Esophagus muscularis mucosa (tissue), 4 donors: ENCODE results near the gene WDR20. TPM values are rescaled to one million over a fixed set of nuclear protein-coding genes. Genes with fewer than 3 reads are reported as not detected.

Experiments used
- DNase-seq: peaks from one replicate; pipeline ENCODE4 v3.0.0-alpha.2; 2017; ENCODE audit errors: extremely low spot score
- H3K27ac ChIP-seq, 4 donors: fragments of 200-600 bp; sonication (generic); replicated peaks in 1 of 4; 1 replicate in 3 of 4; 2 replicates in 1 of 4; pipeline ENCODE4 v1.5.1; 2016 to 2019; ENCODE audit warnings: mild to moderate bottlenecking in 1 of 4
- H3K27me3 ChIP-seq, 4 donors: fragments of 200-600 bp; sonication (generic); one replicate each; pipeline versions ENCODE4 v1.5.1 to v1.6.0; 2016 to 2019
- H3K36me3 ChIP-seq, 4 donors: fragments of 200-600 bp; sonication (generic); one replicate each; pipeline ENCODE4 v1.5.1; 2016 to 2019
- H3K4me1 ChIP-seq, 4 donors: fragments of 200-600 bp; sonication (generic); one replicate each; pipeline ENCODE4 v1.5.1; 2016 to 2019
- H3K4me3 ChIP-seq, 4 donors: fragments of 200-600 bp; sonication (generic); 1 replicate in 2 of 4; 2 replicates in 2 of 4; pipeline ENCODE4 v1.5.1; 2016 to 2019; ENCODE audit warnings: mild to moderate bottlenecking in 4 of 4, moderate library complexity in 1 of 4
- H3K9me3 ChIP-seq, 4 donors: fragments of 200-600 bp; sonication (generic); 1 replicate in 3 of 4; 2 replicates in 1 of 4; pipeline ENCODE4 v1.5.1; 2016 to 2019
- EP300 ChIP-seq: sonication (generic); formaldehyde crosslinking; IDR thresholded peaks from one replicate; pipeline ENCODE4 v1.6.1; 2017; ENCODE audit warnings: antibody characterized with exemption
- POLR2A ChIP-seq: fragments of 450-650 bp; IDR thresholded peaks from one replicate; pipeline ENCODE4 v1.6.1; 2017; ENCODE audit warnings: antibody characterized with exemption, moderate library complexity, mild to moderate bottlenecking, low read depth
- POLR2AphosphoS5 ChIP-seq, 2 donors: sonication (generic); formaldehyde crosslinking; IDR thresholded peaks; one replicate each; pipeline ENCODE4 v1.6.1; 2017; ENCODE audit warnings: antibody characterized with exemption in 2 of 2
- WGBS: methylation state at CpG from one replicate; pipeline ENCODE4 v1.1.5; 2018; 5-methylcytosine and 5-hydroxymethylcytosine counted together
- intact Hi-C: fragments of 100-400 bp; cut with DNase I; formaldehyde crosslinking; loops from one replicate; pipeline ENCODE4 v1.15.1; 2023
- total RNA-seq, 4 donors: library from RNA; depleted of rRNA; stranded (reverse); fragments of >200 nt; gene quantifications; one replicate each; pipeline versions ENCODE4 v1.1.0 to v1.2.1, GENCODE V29; 2016
- TF ChIP-seq, protein P1 (sequence below), 3 experiments: fragments of 200-600 bp in 2 of 3; fragments of 450-650 bp in 1 of 3; sonication (generic) in 2 of 3; IDR thresholded peaks; one replicate each; pipeline ENCODE4 v1.5.1; 2017 to 2019; ENCODE audit warnings: antibody characterized with exemption in 3 of 3, mild to moderate bottlenecking in 2 of 3, moderate library complexity in 1 of 3

WDR20 gene
- total RNA-seq, 4 donors from 2014 or later, result 16.6 to 26.6 (median 22.3) TPM

DNA sequence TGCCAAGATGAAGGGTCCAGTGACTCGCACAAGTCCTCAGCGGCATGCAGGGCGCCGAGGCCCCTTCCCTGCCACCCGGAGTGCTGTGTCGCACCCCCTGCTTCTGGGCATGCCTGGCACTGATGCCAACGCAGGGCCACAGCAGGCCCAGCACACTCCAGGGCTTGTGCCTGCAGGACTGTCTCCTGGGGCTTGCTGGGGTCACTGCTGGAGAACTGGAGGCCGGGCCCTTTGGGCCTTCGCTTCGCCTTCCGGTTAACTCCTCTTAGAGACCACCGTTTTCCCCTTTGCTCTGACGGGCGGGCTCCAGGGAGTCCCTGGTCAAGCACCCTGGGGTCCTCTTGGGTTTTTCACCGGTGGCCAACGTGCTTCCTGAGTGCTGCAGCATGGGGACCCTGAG, 79.6 kb downstream of the WDR20 start:
- no peak for DNase-seq
- H3K4me1 ChIP-seq, result peaks cover 17 to 38% (median 23%) of the 10 kb centered on the region in 4 donors
- intact Hi-C loops, result no loop called here
- WGBS, result 96% methylated on average over 16 of the region's 16 CpGs
- peaks cover 7 to 52% (median 18%) of the 10 kb centered on the region in 4 donors for H3K36me3 ChIP-seq
- H3K9me3 ChIP-seq, result no peaks in the 10 kb centered on the region
- no peak overlapping the region for H3K4me3 ChIP-seq
- no peak overlapping the region for H3K27ac ChIP-seq
- no peaks in the 10 kb centered on the region for H3K27me3 ChIP-seq
- TF ChIP-seq POLR2A (no peak), POLR2AphosphoS5 (IDR thresholded peaks at IDR 0.05) (no peak), EP300 (no peak)
- TF ChIP-seq, protein P1, sequence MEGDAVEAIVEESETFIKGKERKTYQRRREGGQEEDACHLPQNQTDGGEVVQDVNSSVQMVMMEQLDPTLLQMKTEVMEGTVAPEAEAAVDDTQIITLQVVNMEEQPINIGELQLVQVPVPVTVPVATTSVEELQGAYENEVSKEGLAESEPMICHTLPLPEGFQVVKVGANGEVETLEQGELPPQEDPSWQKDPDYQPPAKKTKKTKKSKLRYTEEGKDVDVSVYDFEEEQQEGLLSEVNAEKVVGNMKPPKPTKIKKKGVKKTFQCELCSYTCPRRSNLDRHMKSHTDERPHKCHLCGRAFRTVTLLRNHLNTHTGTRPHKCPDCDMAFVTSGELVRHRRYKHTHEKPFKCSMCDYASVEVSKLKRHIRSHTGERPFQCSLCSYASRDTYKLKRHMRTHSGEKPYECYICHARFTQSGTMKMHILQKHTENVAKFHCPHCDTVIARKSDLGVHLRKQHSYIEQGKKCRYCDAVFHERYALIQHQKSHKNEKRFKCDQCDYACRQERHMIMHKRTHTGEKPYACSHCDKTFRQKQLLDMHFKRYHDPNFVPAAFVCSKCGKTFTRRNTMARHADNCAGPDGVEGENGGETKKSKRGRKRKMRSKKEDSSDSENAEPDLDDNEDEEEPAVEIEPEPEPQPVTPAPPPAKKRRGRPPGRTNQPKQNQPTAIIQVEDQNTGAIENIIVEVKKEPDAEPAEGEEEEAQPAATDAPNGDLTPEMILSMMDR (IDR thresholded peaks at IDR 0.05), result no peak

DNA sequence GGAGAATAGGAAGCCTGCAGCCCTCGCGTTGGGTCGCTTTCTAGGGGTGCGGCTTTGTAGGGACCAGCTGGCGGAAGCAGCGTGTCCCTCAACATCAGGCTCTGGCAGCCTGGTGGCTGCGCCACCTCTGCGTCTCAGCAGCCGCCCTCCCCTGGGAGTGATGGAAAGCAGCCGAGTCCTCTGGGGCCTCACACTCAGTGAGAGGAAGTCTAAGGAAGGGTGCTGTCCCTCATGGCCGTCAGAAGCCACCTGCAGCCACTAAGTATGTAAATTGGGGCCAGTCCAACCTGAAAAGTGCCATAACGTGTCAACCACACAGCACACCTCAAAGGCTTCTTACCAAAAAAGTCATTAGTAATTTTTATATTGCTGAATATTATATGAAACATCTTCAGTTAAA, 80.3 kb downstream of the WDR20 start:
- Histone ChIP-seq H3K27me3 (no peaks in the 10 kb centered on the region), H3K27ac (no peak overlapping the region), H3K4me3 (no peak overlapping the region), H3K4me1 (peaks cover 12 to 31% (median 20%) of the 10 kb centered on the region in 4 donors), H3K36me3 (peaks cover 7 to 58% (median 18%) of the 10 kb centered on the region in 4 donors), H3K9me3 (no peaks in the 10 kb centered on the region)
- DNase-seq, result no peak
- TF ChIP-seq POLR2A (no peak), EP300 (no peak), POLR2AphosphoS5 (IDR thresholded peaks at IDR 0.05) (no peak)
- TF ChIP-seq, protein P1 (IDR thresholded peaks at IDR 0.05), result no peak
- 92% methylated on average over 12 of the region's 12 CpGs for WGBS
- intact Hi-C loops, result no loop called here

- TF ChIP-seq POLR2A, result no peak
- no peak for TF ChIP-seq POLR2AphosphoS5 (IDR thresholded peaks at IDR 0.05)
- TF ChIP-seq, protein P1 (IDR thresholded peaks at IDR 0.05), result no peak
- TF ChIP-seq EP300, result no peak
- intact Hi-C loops, result no loop called here
- Histone ChIP-seq H3K9me3 (no peaks in the 10 kb centered on the region), H3K4me1 (peaks cover 2 to 21% (median 10%) of the 10 kb centered on the region in 4 donors), H3K27me3 (no peaks in the 10 kb centered on the region), H3K36me3 (peaks cover 7 to 58% (median 18%) of the 10 kb centered on the region in 4 donors), H3K4me3 (no peak overlapping the region), H3K27ac (no peak overlapping the region)
- DNase-seq, result no peak
- 58% methylated on average over 7 of the region's 7 CpGs for WGBS
Observed at GRCh38 chr14:102221026-102221425, 81.3 kb downstream of the WDR20 start.

DNA sequence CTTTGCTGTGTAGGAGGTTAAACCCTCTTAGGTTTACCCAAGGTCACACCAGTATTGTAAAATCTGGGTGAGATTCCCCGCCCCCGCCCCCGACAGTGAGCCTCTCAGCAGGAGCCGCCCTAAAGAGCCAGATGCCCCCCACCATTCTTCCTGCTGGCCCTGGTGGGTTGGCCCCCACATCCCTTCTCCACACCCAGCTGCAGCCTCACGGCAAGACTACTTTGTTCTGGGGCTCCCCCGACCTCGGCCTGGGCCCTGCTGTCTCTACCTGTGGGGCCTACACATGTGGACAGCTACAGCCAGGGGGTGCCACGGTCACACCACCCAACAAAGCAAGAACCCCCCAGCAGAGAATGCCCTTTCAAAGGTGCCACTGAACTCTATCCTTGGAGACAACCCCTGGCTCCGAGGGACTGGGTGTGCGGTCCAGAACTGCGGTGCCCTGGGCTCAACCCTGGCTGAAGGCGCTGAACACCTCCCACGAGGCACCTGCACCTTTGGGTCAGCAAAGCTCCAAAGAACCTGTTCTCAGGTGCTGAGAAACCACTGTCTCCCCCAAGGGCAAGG, 82.4 kb downstream of the WDR20 start:
- Histone ChIP-seq H3K36me3 (peaks cover 7 to 56% (median 18%) of the 10 kb centered on the region in 4 donors), H3K4me1 (peaks cover 0 to 18% (median 6%) of the 10 kb centered on the region in 4 donors), H3K9me3 (no peaks in the 10 kb centered on the region), H3K27me3 (no peaks in the 10 kb centered on the region), H3K4me3 (no peak overlapping the region), H3K27ac (no peak overlapping the region)
- DNase-seq, result no peak
- TF ChIP-seq, protein P1 (IDR thresholded peaks at IDR 0.05), result no peak
- TF ChIP-seq EP300 (no peak), POLR2AphosphoS5 (IDR thresholded peaks at IDR 0.05) (no peak), POLR2A (no peak)
- intact Hi-C loops, result no loop called here
- WGBS, result 90% methylated on average over 4 of the region's 13 CpGs

DNA sequence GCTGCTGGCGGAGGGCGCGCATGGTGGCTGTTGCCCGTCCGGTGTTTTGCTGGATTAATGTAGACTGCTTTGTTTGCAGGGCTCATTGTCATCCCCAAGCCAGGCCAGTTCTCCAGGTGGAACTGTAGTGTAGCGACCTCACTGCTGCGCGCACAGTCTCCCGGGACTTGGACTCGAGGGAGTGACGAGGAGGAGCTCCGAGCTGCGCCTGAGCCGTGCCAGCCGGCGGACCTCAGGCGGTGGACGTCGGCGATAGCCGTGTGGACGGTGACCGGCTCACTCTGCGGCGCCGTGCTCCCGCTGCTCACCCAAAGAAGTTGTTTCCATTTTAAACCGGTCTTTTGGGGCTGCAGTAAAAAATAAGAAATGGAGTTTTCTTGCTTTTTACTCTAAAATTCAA, 83.1 kb downstream of the WDR20 start:
- peaks cover 0 to 18% (median 5%) of the 10 kb centered on the region in 4 donors for H3K4me1 ChIP-seq
- peaks cover 7 to 49% (median 18%) of the 10 kb centered on the region in 4 donors for H3K36me3 ChIP-seq
- H3K27me3 ChIP-seq, result no peaks in the 10 kb centered on the region
- intact Hi-C loops, result no loop called here
- no peak for TF ChIP-seq POLR2A
- no peak for TF ChIP-seq EP300
- TF ChIP-seq, protein P1 (IDR thresholded peaks at IDR 0.05), result no peak
- TF ChIP-seq POLR2AphosphoS5 (IDR thresholded peaks at IDR 0.05), result no peak
- no peak overlapping the region for H3K4me3 ChIP-seq
- no peak for DNase-seq
- WGBS, result 94% methylated on average over 27 of the region's 28 CpGs
- H3K27ac ChIP-seq, result no peak overlapping the region
- no peaks in the 10 kb centered on the region for H3K9me3 ChIP-seq
